HG02970 (cell line): Measurements from ENCODE around the gene IQCM.

Source experiments
- ATAC-seq: cut with Tn5 transposase; IDR thresholded peaks from one replicate; pipeline ENCODE4 v1.9.1; 2021; ENCODE audit warnings: mild to moderate bottlenecking, moderate library complexity, moderate number of reproducible peaks; ENCODE audit not compliant: unreplicated experiment, low FRiP score

Gene IQCM, protein sequence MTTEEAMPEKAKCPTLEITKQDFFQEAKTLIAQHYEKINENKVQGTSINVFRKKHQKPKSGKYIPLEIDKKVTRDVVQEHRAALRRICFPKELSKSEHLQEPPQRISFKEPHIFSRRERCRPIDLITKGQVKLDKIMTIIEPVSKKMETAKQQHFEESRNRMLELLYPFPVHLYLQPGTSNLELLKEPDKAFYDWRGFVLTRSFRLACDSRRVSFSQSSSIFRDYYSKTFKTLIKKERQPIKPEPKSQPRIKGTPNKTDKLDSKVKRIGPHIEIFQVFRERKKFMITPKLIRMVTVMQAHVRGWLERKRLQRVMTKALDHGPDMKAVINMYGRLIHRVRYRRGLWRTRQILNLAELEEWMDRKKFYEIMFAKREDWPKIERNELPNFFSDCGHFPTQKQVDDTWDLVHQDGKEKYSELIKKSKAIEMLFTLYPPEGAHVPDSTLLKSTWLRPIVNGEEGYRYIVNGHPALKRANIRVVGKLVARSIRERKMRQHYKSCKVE

GRCh38 chr4:149815743-149816142 lies at the start of gene IQCM:
Gene IQCM (minus strand): TSS chr4:149815843. CDS start chr4:149742691, 73,152 bp downstream.
- ATAC-seq = no peak

DNA sequence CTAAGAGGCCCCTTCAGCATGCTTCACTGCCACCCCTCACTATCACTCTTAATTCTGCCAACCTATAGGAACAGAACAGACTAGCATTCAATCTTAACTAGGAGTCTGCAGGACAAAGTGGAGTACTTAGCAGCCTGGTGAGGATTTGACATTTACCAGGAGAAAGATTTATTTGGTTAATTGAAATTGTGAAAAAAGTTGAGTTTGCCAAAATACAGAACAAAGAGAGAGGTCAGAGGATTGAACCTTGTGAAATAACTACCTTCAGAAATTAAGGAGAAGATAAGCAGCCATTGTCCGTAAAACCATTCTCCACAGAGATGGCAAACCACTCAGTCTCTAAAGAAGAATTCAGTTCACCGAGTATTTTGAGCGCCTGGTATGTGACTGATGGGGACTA lies 41.8 kb upstream of the IQCM start:
- no peak for ATAC-seq

- ATAC-seq = no peak
These were observed 30.1 kb upstream of the IQCM start for GRCh38 chr4:149845743-149846142.

- no peak for ATAC-seq
These were observed 26.0 kb upstream of the IQCM start for GRCh38 chr4:149841686-149842085.

GRCh38 chr4:149838036-149838435 lies 22.4 kb upstream of the IQCM start:
- ATAC-seq = no peak

GRCh38 chr4:149836546-149836945 lies 20.9 kb upstream of the IQCM start:
- no peak for ATAC-seq

DNA sequence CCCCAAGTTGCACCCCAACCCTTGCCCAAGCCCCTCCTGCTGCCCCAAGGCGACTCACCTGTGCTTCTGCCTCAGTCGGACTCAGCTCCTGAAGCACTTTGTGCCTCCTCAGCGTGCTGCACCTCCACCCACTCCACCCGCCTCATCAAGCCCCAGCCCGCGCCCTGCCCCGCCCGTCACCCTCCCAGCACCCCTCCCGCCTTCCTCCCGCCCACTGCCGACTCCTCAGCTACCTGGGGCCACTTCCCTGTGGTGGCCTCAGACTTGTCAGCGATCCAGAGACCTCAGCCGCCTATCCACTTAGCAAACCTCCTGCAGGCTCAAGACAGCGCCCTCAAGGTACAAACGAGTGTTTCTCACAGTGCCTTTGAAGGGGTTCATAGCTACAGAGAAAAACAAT lies 19.6 kb upstream of the IQCM start:
- ATAC-seq = no peak

DNA sequence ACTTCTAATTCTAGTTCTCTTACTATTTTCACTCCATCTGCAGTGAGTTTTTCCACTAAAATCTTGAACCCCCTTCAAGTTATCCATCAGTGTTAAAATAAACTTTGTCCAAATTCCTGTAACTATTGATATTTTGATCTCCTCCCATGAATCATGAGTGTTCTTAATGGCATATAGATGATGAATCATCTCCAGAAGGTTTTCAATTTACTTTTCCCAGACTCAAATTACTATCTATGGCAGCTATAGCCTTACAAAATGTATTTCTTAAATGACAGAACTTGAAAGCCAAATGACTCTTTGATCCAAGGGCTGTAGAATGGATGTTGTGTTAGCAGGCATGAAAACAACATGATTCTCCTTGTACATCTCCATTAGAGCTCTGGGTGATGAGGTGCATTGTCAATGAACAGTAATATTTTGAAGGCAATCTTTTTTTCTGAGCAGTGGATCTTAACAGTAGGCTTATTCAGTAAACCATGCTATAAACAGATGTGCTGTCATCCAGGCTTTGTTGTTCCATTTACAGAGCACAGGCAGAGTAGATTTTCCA lies 16.1 kb upstream of the IQCM start:
- ATAC-seq = no peak

DNA sequence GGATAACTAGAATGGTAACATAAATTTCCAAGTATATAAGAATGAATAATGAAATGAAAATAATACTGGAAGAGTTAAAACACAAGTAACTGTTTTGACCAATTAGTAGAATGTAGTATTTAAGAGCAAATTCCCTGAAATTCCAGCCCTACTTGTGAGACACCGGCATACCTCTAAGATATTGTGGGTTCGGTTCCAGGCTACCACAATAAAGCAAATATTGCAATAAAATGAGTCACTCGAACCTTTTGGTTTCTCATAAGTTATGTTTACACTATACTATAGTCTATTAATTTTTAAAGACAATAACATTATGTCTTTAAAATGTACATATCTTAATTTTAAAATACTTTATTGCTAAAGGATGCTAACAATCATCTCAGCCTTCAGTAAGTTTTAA lies 15.2 kb upstream of the IQCM start:
- ATAC-seq = no peak

GRCh38 chr4:149825336-149825735 lies 9.7 kb upstream of the IQCM start:
- no peak for ATAC-seq

DNA sequence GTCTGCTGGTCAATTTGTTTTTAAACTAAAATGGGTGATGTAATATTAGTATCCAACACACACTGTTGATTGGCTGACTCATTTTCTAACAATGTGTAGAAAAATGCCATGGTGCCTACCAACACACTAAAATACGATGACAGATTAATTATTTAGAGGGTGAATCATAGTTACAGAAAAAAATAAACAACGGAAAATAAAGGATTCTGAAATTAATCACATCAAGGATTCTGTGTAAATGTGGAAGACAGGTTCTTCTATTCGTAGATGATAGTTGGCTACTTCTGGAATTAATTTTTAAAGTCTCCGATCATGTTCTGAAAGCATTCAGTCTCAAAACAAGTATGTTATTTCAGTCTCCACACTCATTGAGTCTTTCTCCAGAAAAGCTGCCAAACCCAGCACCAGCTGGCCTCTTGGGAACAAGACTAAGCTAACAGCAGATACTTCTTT lies 8.2 kb upstream of the IQCM start:
- no peak for ATAC-seq

DNA sequence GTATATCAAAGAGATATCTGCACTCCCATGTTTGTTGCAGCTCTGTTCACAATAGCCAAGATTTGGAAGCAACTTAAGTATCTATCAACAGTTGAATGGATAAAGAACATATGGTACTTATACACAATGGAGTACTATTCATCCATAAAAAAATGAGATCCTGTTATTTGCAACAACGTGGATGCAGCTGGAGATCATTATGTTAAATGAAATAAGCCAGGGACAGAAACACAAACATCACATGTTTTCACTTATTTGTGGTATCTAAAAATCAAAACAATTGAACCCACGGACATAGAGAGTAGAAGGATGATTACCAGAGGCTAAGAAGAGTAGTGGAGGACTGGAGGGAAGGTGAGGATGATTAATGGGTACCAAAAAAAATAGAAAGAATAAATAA lies 14.2 kb downstream of the IQCM start:
- no peak for ATAC-seq

DNA sequence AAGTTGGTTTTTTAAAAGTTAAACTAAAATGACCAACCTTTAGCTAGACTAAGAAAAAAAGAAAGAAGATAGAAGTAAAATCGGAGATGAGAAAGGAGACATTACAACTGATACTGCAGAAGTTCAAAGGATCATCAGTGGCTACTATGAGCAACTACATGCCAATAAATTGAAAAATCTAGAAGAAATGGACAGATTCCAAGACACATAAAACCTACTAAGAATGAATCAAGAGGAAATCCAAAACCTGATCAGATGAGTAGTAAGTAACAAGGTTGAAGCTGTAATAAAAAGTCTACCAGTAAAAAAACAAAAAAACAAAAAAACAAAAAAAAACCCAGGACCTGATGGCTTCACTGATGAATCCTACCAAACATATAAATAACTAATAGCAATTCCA lies 16.1 kb downstream of the IQCM start:
- ATAC-seq = no peak

DNA sequence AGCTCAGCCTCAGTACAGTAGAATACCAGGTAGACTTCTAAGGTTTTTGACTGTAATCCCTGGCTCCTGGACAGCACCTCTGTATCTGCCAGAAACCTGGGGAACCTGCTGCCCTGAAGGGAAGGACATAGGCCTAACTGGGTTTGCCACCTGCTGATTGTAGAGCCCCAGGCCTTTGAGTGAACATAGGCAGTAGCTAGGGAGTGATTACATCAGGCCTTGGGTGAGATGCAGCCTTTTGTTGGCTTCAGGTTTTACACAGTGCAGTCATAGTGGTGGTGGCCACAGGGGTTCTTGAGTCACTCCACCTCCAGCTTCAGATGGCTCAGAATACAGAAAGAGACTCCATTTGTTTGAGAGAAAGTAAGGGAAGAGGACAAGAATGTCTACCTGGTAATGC lies 19.3 kb downstream of the IQCM start:
- ATAC-seq = no peak

GRCh38 chr4:149795256-149795655 lies 20.4 kb downstream of the IQCM start:
- ATAC-seq = no peak

- no peak for ATAC-seq
These were observed 21.3 kb downstream of the IQCM start for GRCh38 chr4:149794352-149794751.

DNA sequence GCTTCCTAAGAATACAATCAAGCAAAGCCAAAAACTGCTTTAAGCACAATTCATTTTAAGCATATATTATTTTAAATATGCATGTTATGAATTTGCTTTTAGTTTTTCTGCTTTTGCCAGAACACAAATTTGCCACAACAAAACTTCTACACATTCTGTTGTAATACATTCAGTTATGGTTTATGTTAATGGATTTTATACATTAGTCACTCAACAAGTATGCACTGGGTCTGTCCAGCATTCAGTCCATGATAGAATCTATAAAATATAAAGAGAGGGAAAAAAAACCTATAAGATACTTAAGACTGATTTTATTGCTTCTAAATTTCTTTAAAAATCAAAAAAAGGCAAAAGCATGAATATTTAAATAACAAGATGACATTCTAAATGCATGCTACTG lies 22.2 kb downstream of the IQCM start:
- ATAC-seq = no peak

GRCh38 chr4:149791851-149792250 lies 23.8 kb downstream of the IQCM start:
- no peak for ATAC-seq

DNA sequence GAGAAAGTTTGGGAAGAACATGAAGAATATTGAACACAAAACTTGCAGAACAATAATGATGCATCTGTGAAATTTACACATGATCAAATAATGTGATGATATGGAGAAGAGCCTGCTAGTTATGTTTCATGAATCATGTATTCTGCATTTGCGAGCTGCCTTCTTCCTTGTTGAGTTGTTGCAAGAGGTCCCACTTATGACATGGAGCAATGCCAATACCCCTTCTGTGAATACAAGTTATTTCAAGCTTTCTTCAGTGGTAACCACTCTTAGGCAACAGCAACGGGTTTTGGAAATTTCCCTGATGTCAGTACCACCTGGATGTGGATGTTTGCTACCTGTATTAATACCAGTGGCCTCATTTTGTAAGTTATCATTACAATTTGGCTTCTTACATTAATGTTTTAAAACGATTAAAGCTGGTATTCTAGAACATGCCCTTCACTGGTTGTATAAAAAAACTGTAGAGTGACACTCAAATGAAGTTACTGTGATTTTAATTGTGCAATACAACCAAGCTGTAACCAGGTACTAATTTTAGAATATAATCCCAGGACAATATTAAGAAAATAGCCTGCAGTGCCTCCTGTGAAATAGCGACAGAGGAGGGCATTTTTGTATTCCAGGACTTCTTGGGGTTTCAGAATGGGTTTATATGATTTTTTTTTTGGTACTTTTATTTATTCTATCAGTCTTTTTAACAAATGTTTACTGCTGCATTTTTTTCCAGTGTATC lies 25.3 kb downstream of the IQCM start:
- ATAC-seq = no peak

- no peak for ATAC-seq
These were observed 27.3 kb downstream of the IQCM start for GRCh38 chr4:149788300-149788699.

- no peak for ATAC-seq
These were observed 29.8 kb downstream of the IQCM start for GRCh38 chr4:149785696-149786431.
